22Rv1 (cell line): ENCODE data around the gene CD84.
"Not testable (repeated sequence)": the region's sequence is repeated elsewhere in the genome, so short reads cannot be mapped to it uniquely, and the experiment has no call there.

Experiments used
- H3K27ac ChIP-seq: fragments of 450-650 bp; 2 replicates; pipeline ENCODE4 v1.5.1; 2017
- ZFX ChIP-seq: fragments of 450-650 bp; IDR thresholded peaks from 2 replicates; pipeline ENCODE4 v1.6.1; 2017; ENCODE audit warnings: antibody characterized with exemption, borderline replicate concordance
- TF ChIP-seq, protein P1 (sequence below): fragments of 450-650 bp; IDR thresholded peaks from 2 replicates; pipeline ENCODE4 v1.5.1; 2017; ENCODE audit warnings: mild to moderate bottlenecking

CD84 gene

DNA sequence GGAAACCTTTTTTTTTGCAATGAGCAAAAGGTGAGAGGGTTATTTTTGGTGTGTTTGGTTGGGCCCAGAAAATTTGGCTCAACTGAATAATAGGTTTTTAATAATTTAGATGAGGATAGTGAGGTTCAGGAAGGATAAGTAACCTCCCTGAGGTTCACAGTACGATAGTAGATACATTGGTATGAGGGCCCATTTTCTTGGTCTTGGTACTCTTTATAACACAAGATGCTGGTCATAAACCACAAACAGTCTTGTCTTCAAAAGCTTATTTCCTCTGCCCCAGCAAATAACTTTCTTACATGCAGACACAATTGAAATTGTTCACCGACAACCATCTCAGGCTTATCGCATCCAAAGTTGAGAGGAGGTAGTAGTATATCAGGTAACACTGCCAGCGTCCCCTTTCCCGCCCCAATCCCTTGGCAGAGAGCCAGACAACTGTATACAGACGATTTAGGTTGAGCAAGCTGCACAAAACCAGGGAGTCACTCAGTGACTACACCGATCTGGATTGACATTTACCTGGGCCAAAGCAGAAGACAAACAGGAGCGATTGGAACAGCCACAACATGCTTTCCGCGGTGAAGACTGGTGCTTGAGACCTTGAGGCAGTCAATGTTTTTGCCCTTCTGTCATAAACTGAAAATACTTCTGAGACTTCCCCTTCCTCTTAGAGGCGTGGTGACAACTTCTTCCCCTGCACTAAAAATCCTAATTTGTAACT, 56.5 kb downstream of the CD84 start, which contains the start of gene SLAMF6:
TSS of gene SLAMF6 (minus strand) at position 634 of the 724 bp plus-strand sequence. CDS start at position 571, 63 bp downstream.
- no peak within 1 kb of the TSS for H3K27ac ChIP-seq
- TF ChIP-seq, protein P1, sequence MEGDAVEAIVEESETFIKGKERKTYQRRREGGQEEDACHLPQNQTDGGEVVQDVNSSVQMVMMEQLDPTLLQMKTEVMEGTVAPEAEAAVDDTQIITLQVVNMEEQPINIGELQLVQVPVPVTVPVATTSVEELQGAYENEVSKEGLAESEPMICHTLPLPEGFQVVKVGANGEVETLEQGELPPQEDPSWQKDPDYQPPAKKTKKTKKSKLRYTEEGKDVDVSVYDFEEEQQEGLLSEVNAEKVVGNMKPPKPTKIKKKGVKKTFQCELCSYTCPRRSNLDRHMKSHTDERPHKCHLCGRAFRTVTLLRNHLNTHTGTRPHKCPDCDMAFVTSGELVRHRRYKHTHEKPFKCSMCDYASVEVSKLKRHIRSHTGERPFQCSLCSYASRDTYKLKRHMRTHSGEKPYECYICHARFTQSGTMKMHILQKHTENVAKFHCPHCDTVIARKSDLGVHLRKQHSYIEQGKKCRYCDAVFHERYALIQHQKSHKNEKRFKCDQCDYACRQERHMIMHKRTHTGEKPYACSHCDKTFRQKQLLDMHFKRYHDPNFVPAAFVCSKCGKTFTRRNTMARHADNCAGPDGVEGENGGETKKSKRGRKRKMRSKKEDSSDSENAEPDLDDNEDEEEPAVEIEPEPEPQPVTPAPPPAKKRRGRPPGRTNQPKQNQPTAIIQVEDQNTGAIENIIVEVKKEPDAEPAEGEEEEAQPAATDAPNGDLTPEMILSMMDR, result no peak
- TF ChIP-seq ZFX, result no peak

GRCh38 chr1:160522136-160522535, 57.2 kb downstream of the CD84 start:
- no peak overlapping the region for H3K27ac ChIP-seq
- TF ChIP-seq ZFX, result no peak
- TF ChIP-seq, protein P1, result no peak

- no peak for TF ChIP-seq ZFX
- TF ChIP-seq, protein P1, result no peak
- no peak overlapping the region for H3K27ac ChIP-seq
Measured at GRCh38 chr1:160521554-160521953, 57.7 kb downstream of the CD84 start.

DNA sequence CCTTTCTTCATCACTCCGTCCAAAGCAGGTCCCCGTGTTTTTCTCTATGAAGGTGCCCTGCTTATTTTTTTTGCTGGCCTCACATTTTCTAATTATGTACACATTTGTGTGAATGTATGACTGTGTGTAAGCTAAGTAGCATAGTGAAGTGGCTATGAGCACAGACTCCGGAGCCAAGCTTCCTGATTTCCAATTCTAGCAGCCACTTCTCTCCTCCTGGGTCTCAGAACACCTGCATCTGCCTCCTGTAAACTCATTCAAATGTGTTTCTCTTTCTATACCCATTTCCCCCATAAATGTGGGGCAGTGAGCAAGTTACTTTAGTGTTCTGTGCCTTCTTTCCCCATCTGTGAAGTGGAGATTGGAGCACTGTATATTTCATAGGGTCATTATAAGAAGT, 58.3 kb downstream of the CD84 start:
- H3K27ac ChIP-seq, result no peak overlapping the region
- TF ChIP-seq ZFX, result no peak
- TF ChIP-seq, protein P1, result no peak

DNA sequence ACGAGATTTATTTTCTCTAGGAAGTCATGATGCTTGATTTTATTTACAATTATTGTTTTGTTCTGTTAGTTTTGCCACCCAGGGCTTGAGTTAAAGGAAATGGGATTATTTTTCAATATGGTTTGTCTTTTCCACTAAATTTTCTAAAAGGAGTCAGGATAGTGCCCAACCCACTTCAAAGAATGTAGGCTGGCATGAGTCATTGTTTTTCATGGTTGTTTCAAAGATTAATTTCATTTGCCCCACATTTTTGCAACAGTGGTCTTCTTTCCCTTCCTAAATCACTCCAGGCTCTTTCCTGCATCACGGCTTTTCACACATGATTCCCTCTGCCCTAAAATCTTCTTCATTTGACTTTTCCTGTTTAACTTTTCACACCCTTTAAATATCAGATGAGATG, 58.7 kb downstream of the CD84 start:
- TF ChIP-seq ZFX, result no peak
- TF ChIP-seq, protein P1, result no peak
- no peak overlapping the region for H3K27ac ChIP-seq

DNA sequence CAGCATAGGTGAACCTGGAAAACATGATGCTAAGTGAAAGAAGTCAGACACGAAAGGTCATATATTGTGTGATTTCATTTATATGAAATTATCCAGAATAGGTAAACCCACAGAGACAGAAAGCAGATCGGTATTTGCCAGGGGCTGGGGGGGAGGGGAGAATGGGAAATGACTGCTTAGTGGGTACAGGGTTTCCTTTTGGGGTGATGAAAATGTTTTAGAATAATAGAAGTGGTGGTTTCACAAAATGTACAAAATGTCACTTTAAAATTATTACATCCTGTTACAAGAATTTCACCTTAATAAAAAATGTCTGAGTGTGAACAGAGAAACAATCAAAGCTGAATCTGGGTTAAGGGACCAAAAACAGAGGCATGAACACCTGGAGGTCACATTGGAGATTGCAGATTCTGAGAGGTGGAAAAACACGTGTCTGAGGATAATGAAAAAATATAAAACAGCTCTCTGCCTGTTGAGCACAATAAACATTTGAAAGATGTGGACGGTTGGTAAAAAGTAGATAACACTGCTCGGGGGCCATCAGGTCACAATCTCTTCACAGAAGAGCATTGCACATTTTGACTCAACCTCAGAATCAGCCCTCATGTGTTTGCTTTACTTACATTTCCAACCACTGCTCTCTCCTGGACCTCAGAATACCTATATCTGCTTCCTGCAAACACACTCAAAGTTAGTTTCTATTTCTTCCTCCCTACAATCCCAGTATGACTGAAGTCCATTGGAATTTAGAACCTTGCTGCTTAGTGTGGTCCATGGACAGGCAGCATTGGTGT, 59.5 kb downstream of the CD84 start:
- TF ChIP-seq, protein P1, result no peak
- no peak for TF ChIP-seq ZFX
- no peak overlapping the region for H3K27ac ChIP-seq

DNA sequence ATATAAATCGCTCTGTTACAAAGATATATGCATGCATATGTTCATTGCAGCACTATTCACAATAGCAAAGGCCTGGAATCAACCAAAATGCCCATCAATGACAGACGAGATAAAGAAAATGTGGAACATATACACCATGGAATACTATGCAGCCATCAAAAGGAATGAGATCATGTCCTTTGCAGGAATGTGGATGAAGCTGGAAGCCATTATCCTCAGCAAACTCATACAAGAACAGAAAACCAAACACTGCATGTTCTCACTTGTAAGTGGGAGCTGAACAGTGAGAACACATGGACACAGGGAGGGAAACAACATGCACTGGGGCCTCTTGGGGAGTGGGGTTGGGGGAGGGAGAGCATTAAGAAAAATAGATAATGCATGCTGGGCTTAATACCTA, 61.8 kb downstream of the CD84 start:
- H3K27ac ChIP-seq, result not testable (repeated sequence)

DNA sequence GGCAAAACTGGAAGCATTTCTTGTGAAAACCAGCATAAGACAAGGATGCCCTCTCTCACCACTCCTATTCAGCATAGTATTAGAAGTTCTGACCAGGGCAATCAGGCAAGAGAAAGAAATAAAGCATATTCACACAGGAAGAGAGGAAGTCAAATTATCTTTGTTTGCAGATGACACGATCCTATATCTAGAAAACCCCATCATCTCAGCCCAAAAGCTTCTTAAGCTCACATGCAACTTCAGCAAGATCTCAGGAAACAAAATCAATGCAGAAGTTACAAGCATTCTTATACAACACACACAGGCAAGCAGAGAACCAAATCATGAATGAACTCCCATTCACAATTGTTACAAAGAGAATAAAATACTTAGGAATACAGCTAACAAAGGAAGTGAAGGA, 63.4 kb downstream of the CD84 start:
- not testable (repeated sequence) for H3K27ac ChIP-seq
